ENCODE measurements around the gene RPP21.
"Not testable (repeated sequence)": the region's sequence is repeated elsewhere in the genome, so short reads cannot be mapped to it uniquely, and the experiment has no call there.

The RPP21 gene

DNA sequence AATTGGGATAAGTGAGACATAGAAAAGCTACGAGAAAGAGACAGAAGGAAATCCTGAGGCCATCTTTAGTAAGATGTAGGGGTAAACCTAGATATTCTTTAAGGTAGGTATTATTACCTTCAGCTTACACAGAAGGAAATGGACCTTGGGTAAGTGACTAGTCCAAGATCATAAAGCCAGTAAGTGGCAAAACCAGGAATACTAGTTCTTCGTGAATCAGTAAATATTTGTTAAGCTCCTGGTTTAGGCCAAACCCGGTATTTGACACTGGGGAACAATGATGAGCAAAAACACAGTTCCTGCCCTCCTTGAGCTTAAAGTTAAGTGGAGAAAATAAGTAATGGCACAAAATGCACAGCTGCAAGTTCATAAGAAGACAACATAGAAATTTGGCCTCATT, 13.0 kb upstream of the RPP21 start:
- no peak for DNase-seq

DNA sequence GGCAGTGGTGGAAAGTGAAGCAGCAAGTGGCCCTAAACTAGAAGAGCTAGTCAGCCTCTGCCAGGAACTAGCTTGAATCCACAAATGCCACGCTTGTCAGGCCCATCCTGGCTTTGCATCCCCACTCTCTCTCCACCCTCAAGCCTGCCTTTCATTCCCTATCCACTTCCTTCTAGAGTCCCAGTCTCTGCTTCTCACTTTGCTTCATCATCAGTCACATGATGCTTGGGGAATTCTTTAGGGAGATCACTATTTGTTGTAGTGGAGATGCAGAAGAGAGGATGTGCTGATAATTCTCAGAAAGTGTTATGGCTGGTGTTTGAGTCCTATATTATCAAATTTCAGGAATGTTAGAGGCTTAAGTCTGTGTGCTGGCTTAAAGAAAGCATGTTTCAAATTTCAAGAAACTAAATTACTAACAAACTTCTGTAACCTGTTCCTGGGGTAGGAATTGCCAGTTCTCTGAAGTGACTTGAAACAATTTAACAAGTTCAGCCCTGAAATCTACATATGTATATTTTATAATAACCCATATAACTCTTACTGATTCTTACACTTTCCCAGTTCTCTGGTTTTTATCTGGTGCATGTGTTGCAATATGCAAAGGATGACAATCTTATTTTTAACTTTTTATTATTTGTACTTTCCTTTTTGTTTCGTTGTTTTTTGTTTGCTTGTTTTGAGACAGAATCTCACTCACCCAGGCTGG, 10.7 kb upstream of the RPP21 start:
- no peak for DNase-seq

DNA sequence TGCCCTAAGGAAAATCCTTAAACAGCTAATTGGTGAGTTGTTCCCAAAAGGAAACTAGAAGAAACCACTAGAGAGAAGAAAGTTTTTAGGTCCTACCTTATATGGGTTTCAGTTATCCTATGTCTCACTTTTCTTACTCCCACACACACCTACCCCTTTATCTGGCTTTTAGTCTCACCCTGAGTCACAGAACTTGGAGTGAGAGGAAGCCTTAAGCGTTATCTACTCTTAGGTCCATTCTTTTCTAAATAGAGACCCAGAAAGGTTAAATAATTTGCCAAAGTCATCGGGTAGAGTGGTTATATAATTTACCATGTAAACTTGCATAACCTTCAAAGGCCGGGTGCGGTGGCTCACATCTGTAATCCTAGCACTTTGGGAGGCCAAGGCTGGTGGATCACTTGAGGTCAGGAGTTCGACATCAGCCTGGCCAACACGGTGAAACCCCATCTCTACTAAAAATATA, 4.3 kb upstream of the RPP21 start:
- no peak for DNase-seq

DNA sequence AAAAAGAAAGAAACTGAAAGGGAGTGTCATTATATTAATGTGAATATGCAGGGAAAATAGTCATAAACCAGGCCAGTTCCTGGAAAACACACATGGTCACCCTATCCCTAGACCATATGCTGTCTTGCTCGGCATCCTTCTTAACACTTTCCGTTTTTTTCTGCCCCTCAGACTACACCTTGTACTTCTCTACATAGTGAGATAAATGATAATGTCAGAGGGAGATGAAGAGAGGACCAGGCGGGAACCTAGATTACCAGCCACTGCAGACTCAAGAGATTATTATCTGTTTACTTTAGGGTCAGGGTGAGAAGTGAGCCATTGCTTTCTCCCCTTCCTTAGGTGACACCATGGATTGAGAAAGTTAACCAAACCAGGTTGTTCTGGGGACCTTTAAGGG, 3.7 kb upstream of the RPP21 start:
- DNase-seq: no peak

DNA sequence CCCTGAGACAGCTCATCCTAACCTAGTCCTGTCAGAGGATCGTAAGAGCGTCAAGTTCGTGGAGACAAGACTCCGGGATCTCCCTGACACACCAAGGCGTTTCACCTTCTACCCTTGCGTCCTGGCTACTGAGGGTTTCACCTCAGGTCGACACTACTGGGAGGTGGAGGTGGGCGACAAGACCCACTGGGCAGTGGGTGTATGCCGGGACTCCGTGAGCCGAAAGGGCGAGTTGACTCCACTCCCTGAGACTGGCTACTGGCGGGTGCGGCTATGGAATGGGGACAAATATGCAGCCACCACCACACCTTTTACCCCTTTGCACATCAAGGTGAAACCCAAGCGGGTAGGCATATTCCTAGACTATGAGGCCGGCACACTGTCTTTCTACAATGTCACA, 3.2 kb upstream of the RPP21 start:
- no peak for DNase-seq

DNA sequence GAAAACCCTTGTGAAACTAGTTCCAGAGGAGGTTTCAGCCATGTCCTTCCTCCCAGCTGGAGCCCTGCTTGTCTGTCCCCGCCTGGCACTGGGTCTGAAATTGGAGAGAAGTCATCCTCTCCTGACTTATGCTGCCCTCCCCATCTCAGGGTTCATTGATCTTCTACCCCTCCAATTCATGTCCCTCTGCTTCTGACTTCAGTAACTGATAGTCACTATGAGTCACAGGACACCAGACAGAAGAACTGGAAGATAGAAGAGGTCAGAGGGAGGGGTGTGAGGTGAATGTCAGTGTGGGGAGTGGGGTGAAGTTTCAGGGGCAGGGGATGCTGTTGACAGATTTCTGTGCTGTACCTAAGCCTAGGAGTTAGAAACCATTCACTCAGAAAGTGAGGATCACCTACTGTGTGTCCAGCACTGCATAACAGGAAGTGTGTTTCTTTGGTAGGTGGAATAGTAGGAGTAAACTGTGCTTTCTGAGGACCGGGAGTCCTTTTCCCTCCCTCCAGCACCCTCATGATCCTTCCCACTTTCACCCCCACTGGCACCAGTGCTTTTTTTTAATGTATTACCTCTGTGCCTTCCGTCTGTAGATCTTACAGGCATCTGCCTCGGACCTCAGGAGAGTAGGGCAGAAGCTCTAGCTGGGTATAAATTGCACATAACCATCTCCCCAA, 627 bp upstream of the RPP21 start:
- DNase-seq: no peak

DNA sequence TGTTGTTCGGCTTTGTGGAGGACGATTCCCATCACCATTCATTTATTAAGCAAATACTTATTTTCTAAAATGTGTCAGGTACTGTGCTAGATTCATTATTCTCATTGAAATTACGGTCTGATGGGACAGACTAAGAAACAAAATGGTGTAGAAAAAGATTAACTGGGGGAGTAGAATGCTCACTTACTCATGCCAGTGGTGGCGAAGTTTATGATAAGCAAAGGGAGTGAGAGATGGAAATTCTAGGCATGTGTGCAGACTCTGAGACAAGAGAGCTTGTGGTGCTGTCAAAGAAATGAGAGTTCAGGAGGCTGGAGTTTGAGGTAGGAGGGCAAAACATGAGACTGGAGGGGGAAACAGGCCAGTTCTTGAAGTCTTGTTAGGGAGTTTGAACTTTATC, 896 bp downstream of the RPP21 start:
- no peak for DNase-seq

DNA sequence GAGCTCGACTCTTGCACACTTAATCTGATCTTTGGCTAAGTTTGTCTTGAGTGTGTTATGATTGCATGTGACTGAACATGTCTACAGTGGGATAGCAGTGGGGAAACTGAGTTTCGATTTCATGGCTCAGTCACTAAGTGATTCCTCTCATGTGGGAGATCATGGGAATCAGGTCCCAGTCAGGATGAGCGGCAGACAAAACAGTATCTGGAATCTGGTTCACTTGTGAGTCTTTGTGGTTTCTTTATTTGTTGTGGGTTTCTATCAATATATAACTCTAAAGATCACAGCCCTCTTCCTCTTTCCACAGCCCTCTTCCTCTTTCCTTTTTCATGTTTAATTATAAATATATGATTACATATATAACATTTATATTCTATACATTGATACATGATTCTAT, 4.0 kb downstream of the RPP21 start:
- no peak for DNase-seq

DNA sequence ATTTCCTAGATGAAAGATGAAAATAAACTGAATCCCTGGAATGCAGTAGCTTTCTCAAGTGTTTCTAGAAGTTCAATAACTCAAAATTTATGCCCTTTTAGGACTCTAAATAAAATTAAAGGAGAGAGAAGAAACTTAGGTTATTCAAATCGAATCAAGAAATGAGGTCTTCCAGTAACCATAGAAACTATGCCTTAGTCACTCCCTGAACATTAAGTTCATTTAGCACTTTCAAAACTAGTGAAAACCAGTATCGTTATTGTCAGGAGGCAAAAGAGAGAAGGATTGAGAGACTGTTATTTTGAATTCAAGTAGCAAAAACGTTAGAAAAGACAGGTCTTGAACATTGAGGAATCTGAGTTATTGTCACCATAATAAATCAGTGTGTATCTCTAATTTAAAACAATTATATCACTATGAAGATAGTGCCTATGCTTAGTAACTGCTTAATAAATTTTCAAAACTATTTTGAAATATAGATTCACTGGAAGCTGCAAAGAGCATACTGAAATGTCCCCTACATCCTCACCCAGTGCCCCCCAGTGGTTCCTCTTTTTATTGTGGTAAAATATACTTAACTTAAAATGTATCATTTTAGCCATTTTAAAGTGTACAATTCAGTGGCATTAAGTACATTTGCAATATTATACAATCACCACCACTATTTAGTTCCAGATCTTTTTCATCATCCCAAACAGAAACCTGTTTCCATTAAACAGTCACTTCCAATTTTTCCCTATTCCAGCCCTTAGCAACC, 4.6 kb downstream of the RPP21 start:
- DNase-seq: no peak

DNA sequence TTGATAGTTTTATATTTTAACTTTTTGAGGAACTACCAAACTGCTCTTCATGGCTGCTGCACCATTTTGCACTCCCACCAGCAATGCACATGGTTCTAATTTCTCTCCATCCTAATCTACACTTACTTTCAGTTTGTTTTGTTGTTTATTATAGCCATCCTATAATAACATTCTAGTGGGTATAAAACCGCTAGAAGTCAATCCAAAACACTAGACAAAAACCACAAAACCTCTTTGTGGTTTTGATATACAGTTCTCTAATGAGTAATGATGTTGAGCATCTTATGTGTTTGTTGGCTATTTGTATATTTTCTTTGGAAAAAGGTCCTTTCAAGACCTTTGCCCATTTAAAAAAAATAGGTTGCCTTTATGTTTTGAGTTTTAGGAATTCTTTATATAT, 5.6 kb downstream of the RPP21 start:
- DNase-seq: no peak

DNA sequence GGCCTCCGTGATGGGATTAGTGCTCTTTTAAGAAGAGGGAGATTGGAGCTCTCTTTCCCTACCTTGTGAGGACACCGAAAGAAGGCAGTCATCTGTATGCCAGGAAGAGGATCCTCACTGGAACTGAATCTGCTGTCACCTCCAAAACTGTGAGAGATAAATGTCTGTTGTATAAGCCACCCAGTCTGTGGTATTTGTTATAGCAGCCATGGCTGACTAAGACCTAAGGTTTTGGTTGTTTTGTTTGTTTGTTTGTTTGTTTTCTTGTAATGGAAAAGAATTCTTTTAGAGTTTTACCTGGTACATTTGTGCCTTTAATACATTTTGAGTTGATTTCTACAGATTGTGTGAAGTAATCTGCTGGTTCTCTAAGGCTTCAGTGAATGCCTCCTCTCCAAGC, 7.6 kb downstream of the RPP21 start:
- DNase-seq: no peak

DNA sequence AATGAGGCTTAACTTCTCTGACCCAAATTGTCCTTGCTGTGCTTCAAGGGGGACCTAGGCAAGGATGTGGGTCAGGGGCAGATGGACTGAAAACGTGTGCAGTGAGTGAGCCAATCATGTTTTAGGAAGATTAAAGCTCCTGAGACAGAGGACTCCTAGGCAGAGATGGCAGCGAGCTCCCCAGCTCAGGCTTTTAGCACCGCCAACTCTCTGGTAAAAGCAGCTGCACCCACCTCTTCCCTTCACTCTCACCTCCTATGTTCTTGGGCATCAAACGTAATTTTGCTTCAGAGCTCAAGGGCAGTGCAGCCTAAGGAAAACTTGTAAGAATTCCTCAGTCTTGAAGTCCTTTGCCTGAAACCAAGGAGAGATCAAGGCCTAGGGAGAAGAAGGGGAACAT, 10.3 kb downstream of the RPP21 start:
- no peak for DNase-seq

DNA sequence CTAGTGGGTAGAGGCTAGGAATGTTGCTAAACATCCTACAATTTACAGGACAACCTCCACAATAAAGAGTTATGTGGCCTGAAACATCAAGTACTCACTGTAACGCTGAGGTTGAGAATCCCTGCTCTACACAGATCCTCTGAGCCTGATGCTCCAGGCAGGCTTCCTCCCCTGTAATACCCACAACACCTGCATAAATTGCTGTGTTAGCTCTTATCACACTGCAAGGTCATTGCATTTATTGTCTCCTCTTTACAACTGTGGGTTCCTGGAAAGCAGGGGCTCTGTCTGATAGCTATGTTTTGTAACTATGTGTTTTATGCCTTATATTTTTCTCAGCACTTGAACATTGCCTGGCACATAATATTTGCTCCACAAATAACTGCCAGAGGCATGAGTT, 11.6 kb downstream of the RPP21 start:
- no peak for DNase-seq

DNA sequence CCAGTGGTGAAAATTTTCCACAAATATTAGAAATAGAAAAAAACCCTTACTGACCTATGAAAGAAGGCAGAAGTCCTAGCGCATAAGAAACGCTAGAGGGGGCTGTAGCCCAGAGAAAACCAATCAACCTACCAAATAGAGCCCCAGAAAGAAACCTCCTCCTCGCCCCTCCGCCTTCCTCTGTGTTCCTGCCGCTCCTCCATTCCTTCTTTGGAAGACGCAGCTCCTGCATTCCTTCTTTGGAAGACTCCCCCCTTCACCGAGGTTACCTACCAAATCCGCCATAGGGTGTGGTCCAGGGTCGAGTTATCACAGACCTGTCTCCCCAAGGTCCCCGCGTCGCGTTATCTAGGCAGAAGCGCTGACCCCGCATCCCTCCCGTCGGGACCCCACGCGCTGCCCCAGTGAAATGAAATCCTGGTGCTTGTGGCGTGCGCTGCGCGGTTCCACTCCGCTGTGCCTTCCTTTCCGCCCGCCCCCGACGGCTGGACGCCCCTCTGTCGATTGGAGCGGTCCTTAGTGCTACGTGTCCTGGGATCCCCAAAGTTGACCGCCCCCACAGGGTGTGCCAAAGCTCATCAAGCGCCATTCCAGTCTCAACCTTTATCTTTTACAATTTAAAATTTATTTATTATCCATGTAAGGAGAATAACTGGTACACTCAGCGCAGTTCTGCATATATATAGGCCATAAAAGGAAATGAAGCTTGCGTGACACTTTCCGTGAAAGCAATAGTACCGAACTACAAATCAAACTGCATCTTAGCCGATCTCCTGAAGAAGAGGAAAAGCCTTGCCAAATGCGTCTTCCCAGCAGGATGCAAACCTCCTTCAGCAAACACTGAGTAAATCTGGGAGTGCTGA, 13.0 kb downstream of the RPP21 start:
- peak; percentile 36 for DNase-seq

DNA sequence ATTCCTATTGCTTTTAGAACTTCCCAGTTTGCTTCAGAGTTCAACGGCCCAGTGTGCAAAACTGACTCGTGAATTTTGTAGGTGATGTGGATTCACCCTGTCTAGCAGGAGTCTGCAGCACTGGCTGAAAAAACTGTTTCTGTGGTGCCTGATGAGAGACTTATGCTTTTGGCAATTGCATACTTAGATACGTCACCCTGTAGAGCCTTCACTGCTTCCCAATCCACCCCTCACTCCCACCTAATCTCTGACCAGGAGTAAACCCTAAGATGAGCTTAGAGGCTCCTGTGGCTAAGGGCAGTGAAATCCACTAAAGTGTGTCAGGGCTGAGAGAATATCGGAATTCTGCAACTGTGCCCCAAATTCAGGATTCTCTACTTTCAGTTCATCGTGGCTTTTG, 14.3 kb downstream of the RPP21 start:
- no peak for DNase-seq

DNA sequence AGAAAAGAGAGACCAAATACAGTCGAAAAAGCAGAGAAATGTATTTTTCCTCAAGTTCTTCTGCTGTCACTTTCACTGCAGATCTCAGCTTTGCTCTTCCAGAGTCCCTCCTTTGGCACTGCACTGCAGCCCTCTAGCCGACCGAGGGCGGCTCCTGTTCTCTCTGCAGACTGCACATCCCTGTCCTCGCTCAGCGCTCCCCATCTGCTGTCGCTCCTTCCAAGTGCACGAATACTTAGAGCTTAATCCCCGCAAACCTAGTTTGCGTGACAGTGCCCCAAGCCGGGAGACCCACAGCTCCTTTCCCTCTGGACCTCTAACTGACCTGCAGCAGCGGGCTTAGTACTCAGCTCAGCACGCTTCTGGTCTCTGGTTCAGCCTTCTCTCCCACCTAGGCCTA, 15.2 kb downstream of the RPP21 start:
- no peak for DNase-seq

DNA sequence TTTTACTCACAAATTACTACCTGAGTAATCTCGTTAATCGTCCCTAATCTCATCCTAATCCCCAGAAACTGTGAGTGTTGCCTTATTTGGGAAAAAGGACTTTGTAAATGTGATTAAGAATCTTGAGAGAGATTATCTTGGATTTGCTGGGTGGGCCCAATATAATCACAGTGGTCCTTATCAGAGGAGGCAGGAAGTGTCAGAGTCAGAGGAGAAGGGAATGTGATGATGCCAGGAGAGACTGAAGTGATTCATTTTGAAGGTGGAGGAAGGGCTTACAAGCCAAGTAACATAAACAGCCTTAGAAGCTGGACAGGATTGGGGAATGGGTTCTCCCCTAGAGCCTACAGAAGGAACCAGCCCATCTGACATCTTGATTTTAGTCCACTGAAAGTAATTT, 16.7 kb downstream of the RPP21 start:
- DNase-seq: no peak

DNA sequence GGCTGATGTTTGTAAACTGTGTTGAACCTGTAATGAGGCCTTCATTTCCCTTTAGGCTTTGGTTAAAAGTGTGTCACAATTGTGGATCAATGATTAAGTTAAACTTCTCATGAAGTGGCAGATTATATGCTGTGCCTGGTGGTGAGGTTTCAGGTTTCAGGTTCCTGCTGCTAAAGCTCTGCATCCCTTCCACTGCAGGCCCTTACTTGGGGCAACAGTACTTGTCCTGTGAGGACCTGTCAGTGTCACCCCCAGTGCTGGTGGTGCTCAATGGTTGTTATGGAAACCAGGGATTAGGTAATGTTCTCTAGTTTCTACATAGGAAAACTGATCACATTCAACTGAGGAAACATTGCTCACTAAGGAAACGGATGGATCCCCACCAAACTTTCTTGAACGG, 18.5 kb downstream of the RPP21 start:
- DNase-seq: no peak

DNA sequence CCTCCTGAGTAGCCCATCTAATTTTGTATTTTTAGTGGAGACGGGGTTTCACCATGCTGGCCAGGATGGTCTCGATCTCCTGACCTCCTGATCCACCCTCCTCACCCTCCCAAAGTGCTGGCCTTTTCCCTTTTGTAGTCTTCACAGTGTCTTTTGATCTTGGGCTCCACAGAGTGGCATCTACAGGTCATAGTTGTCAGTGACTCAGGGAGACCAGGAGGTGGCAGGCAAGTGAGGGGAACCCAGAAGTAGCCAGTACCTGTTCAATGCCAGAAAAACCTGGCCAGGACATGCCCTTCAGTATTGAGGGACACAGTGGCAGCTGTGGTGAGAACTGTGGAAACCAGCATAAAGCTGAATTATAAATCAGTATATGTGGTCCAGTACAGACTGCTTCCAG, 19.6 kb downstream of the RPP21 start:
- DNase-seq: no peak

DNA sequence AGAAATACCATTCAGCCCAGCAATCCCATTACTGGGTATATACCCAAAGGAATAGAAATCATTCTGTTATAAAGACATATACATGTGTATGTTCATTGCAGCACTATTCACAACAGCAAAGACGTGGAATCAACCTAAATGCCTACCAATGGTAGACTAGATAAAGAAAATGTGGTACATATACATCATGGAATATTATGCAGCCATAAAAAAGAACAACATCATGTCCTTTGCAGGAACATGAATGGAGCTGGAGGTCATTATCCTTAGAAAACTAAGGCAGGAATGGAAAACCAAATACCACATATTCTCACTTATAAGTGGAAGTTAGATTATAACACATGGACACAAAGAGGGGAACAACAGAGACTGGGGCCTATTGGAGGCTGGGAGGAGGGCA, 24.3 kb downstream of the RPP21 start:
- not testable (repeated sequence) for DNase-seq

DNA sequence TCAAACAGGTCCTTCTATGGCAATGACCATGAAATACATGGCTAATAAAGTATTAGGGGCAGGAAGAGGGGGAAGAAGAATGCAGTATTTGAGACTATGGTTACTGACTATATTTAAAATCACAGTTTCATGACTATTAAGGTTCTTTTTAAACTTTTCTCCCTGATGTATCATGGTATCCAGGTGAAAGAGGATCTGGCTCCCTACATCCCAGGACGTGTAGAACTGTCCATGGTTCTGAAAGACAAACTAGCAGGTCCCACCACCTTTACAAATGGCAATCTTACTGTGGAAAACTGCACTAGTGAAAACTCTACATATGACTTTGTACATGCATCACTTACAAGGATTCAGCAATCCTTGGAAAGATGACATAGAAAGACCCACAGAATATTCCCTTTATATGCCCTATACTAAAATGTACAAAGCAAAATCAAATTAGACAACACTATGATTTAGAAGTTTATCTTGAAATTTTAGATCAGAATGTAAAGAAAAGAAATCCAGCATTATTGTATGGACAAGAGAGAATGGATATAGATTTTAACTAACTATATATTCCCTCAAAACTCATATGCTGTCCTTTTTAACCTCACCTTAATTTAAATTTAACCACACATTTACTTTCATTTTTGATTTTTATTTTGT, 33.5 kb downstream of the RPP21 start:
- no peak for DNase-seq

DNA sequence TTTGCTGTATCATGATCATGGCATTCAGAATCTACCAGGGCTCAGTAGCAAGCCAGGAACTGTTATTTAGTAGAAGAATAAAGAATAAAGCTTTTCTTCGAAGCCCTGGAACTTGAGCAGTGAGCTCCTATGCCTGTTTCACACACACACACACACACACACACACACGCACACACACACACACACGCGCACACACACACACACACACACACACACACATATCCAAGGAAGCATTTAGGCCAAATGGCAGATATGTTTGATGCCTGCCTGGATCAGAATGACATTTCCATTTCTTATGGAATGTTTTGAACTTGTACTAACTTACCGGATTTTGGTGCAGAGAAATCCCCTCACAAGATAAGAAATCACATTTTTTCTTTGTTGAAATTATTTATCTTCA, 35.5 kb downstream of the RPP21 start:
- DNase-seq: no peak

DNA sequence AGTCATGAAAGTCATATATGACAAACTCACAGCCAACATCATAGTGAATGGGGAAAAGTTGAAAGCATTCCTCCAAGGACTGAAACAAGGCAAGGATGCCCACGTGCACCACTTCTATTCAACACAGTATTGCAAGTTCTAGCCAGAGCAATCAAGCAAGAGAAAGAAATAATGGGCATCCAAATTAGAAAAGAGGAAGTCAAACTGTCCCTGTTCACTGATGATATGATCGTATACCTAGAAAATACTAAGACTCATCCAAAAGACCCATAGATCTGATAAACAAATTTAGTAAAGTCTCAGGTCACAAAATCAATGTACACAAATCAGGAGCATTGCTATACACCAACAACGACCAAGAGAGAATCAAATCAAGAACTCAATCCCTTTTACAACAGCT, 41.2 kb downstream of the RPP21 start:
- no peak for DNase-seq
